T-helper 1 cell treated with Interleukin-12 subunit alpha and Interleukin-12 subunit beta and Interleukin-4 antibody, amounts not matched to agents 30 μg/mL and 1 μg/mL, for 36 hours (primary cell): Measurements from ENCODE around the gene LAMC3.

Experiments used
- H3K27ac Mint-ChIP-seq: one replicate; pipeline ENCODE4 v1.8.0; 2021; ENCODE audit warnings: mild to moderate bottlenecking, mixed read lengths
- H3K27me3 Mint-ChIP-seq: one replicate; pipeline ENCODE4 v1.8.0; 2021; ENCODE audit warnings: low read depth, mixed read lengths
- H3K36me3 Mint-ChIP-seq: one replicate; pipeline ENCODE4 v1.8.0; 2021; ENCODE audit warnings: low read depth, mixed read lengths
- H3K4me1 Mint-ChIP-seq: one replicate; pipeline ENCODE4 v1.8.0; 2021; ENCODE audit warnings: low read depth, mixed read lengths
- H3K4me3 Mint-ChIP-seq: one replicate; pipeline ENCODE4 v1.8.0; 2021; ENCODE audit warnings: mild to moderate bottlenecking, moderate library complexity, mixed read lengths
- H3K9me3 Mint-ChIP-seq: one replicate; pipeline ENCODE4 v1.8.0; 2021; ENCODE audit warnings: mixed read lengths

Gene LAMC3

GRCh38 chr9:131008909-131009618 is at the start of gene LAMC3:
LAMC3 (plus strand) TSS chr9:131009174; CDS start chr9:131009215, 41 bp downstream.
- no peaks in the 10 kb centered on the region for H3K9me3 Mint-ChIP-seq
- no peaks in the 10 kb centered on the region for H3K36me3 Mint-ChIP-seq
- no peaks in the 10 kb centered on the region for H3K4me1 Mint-ChIP-seq
- H3K27ac Mint-ChIP-seq, result no peak within 1 kb of the TSS
- peaks cover 25% of the 10 kb centered on the region for H3K27me3 Mint-ChIP-seq
- no peak within 1 kb of the TSS for H3K4me3 Mint-ChIP-seq

- H3K27me3 Mint-ChIP-seq, result no peaks in the 10 kb centered on the region
- no peaks in the 10 kb centered on the region for H3K4me1 Mint-ChIP-seq
- H3K36me3 Mint-ChIP-seq, result peaks cover 2% of the 10 kb centered on the region
- H3K9me3 Mint-ChIP-seq, result peaks cover 11% of the 10 kb centered on the region
- H3K4me3 Mint-ChIP-seq, result no peak overlapping the region
- H3K27ac Mint-ChIP-seq, result no peak overlapping the region
Observed at GRCh38 chr9:130959809-130960334, 49.1 kb upstream of the LAMC3 start.

- Mint-ChIP-seq H3K4me3 (no peak overlapping the region), H3K27me3 (no peaks in the 10 kb centered on the region), H3K4me1 (no peaks in the 10 kb centered on the region), H3K9me3 (peaks cover 11% of the 10 kb centered on the region), H3K27ac (no peak overlapping the region), H3K36me3 (peaks cover 2% of the 10 kb centered on the region)
Observed at GRCh38 chr9:130960522-130961378, 48.2 kb upstream of the LAMC3 start.

GRCh38 chr9:130961511-130962300 is 47.3 kb upstream of the LAMC3 start:
- no peaks in the 10 kb centered on the region for H3K4me1 Mint-ChIP-seq
- H3K4me3 Mint-ChIP-seq, result no peak overlapping the region
- no peaks in the 10 kb centered on the region for H3K27me3 Mint-ChIP-seq
- H3K36me3 Mint-ChIP-seq, result peaks cover 2% of the 10 kb centered on the region
- peaks cover 6% of the 10 kb centered on the region for H3K9me3 Mint-ChIP-seq
- H3K27ac Mint-ChIP-seq, result no peak overlapping the region

- Mint-ChIP-seq H3K4me1 (no peaks in the 10 kb centered on the region), H3K36me3 (peaks cover 2% of the 10 kb centered on the region), H3K27ac (no peak overlapping the region), H3K4me3 (no peak overlapping the region), H3K9me3 (peaks cover 6% of the 10 kb centered on the region), H3K27me3 (no peaks in the 10 kb centered on the region)
Observed at GRCh38 chr9:130962418-130963316, 46.3 kb upstream of the LAMC3 start.

GRCh38 chr9:130963337-130963908 is 45.6 kb upstream of the LAMC3 start:
- peaks cover 6% of the 10 kb centered on the region for H3K9me3 Mint-ChIP-seq
- peaks cover 2% of the 10 kb centered on the region for H3K36me3 Mint-ChIP-seq
- no peak overlapping the region for H3K4me3 Mint-ChIP-seq
- no peaks in the 10 kb centered on the region for H3K27me3 Mint-ChIP-seq
- no peaks in the 10 kb centered on the region for H3K4me1 Mint-ChIP-seq
- H3K27ac Mint-ChIP-seq, result no peak overlapping the region

- H3K27ac Mint-ChIP-seq, result no peak overlapping the region
- H3K36me3 Mint-ChIP-seq, result peaks cover under 1% of the 10 kb centered on the region
- H3K4me3 Mint-ChIP-seq, result no peak overlapping the region
- H3K4me1 Mint-ChIP-seq, result no peaks in the 10 kb centered on the region
- no peaks in the 10 kb centered on the region for H3K27me3 Mint-ChIP-seq
- H3K9me3 Mint-ChIP-seq, result peaks cover 3% of the 10 kb centered on the region
Observed at GRCh38 chr9:130963916-130964315, 45.1 kb upstream of the LAMC3 start.

GRCh38 chr9:130965680-130966079 is 43.3 kb upstream of the LAMC3 start:
- Mint-ChIP-seq H3K27me3 (no peaks in the 10 kb centered on the region), H3K4me3 (no peak overlapping the region), H3K36me3 (no peaks in the 10 kb centered on the region), H3K4me1 (no peaks in the 10 kb centered on the region), H3K9me3 (no peaks in the 10 kb centered on the region), H3K27ac (no peak overlapping the region)

GRCh38 chr9:130970052-130970451 is 38.9 kb upstream of the LAMC3 start:
- H3K4me1 Mint-ChIP-seq, result no peaks in the 10 kb centered on the region
- H3K27me3 Mint-ChIP-seq, result no peaks in the 10 kb centered on the region
- no peaks in the 10 kb centered on the region for H3K36me3 Mint-ChIP-seq
- H3K9me3 Mint-ChIP-seq, result no peaks in the 10 kb centered on the region
- H3K4me3 Mint-ChIP-seq, result no peak overlapping the region
- no peak overlapping the region for H3K27ac Mint-ChIP-seq

GRCh38 chr9:130970855-130971254 is 38.1 kb upstream of the LAMC3 start:
- Mint-ChIP-seq H3K4me1 (no peaks in the 10 kb centered on the region), H3K9me3 (no peaks in the 10 kb centered on the region), H3K27me3 (no peaks in the 10 kb centered on the region), H3K27ac (no peak overlapping the region), H3K4me3 (no peak overlapping the region), H3K36me3 (no peaks in the 10 kb centered on the region)

- Mint-ChIP-seq H3K4me1 (no peaks in the 10 kb centered on the region), H3K27ac (no peak overlapping the region), H3K27me3 (no peaks in the 10 kb centered on the region), H3K9me3 (no peaks in the 10 kb centered on the region), H3K36me3 (no peaks in the 10 kb centered on the region), H3K4me3 (no peak overlapping the region)
Observed at GRCh38 chr9:130971294-130971849, 37.6 kb upstream of the LAMC3 start.

- Mint-ChIP-seq H3K27ac (no peak overlapping the region), H3K4me3 (no peak overlapping the region), H3K27me3 (no peaks in the 10 kb centered on the region), H3K9me3 (no peaks in the 10 kb centered on the region), H3K36me3 (no peaks in the 10 kb centered on the region), H3K4me1 (no peaks in the 10 kb centered on the region)
Observed at GRCh38 chr9:130972277-130972956, 36.6 kb upstream of the LAMC3 start.
